MCF 10A (cell line): ENCODE measurements around the gene SCAMP5. TPM values are rescaled to one million over a fixed set of nuclear protein-coding genes. Genes with fewer than 3 reads are reported as not detected.

Experiments used
- BruUV-seq: library from RNA; stranded (reverse); fragments of 400-500 nt; replicated peaks from 2 replicates; lab custom pipeline; 2021; lab: Mats Ljungman, UMichigan
- CTCF ChIA-PET: fragments of 300-600 bp; sonication (Branson Sonifier 250); formaldehyde crosslinking; extraction: SDS; loops from one replicate; lab custom pipeline; 2021; ENCODE audit warnings: antibody characterized with exemption, inconsistent platforms; lab: Yijun Ruan, JAX
- POLR2A ChIA-PET: fragments of 300-600, 350-650 bp; sonication (Branson Sonifier 250); formaldehyde crosslinking; extraction: SDS; loops from one replicate; lab custom pipeline; 2020; ENCODE audit warnings: antibody characterized with exemption, inconsistent platforms; lab: Yijun Ruan, JAX
- DNase-seq: peaks from one replicate; pipeline ENCODE4 v3.0.0-alpha.2; 2018; ENCODE audit not compliant: unreplicated experiment
- H3K27ac Mint-ChIP-seq: one replicate; pipeline ENCODE4 v1.8.0; 2022; ENCODE audit warnings: mild to moderate bottlenecking, low read depth, mixed read lengths; ENCODE audit not compliant: unreplicated experiment
- H3K27me3 Mint-ChIP-seq: one replicate; pipeline ENCODE4 v1.8.0; 2022; ENCODE audit warnings: mixed read lengths; ENCODE audit not compliant: insufficient read depth, unreplicated experiment
- H3K36me3 Mint-ChIP-seq: one replicate; pipeline ENCODE4 v1.8.0; 2022; ENCODE audit warnings: mild to moderate bottlenecking, moderate library complexity, mixed read lengths; ENCODE audit not compliant: insufficient read depth, unreplicated experiment
- H3K4me1 Mint-ChIP-seq: one replicate; pipeline ENCODE4 v1.8.0; 2022; ENCODE audit warnings: mixed read lengths; ENCODE audit not compliant: insufficient read depth, unreplicated experiment
- H3K4me3 Mint-ChIP-seq: one replicate; pipeline ENCODE4 v1.8.0; 2022; ENCODE audit warnings: mild to moderate bottlenecking, moderate library complexity, mixed read lengths; ENCODE audit not compliant: unreplicated experiment
- H3K9me3 Mint-ChIP-seq: one replicate; pipeline ENCODE4 v1.8.0; 2022; ENCODE audit warnings: mixed read lengths; ENCODE audit not compliant: unreplicated experiment
- intact Hi-C: fragments of 100-400 bp; cut with micrococcal nuclease; formaldehyde crosslinking; loops from 2 replicates; pipeline ENCODE4 v1.14.1; 2022
- total RNA-seq: library from RNA; stranded (reverse); gene quantifications from 2 replicates; pipeline ENCODE4 v1.2.3, GENCODE V29; 2022
- TF ChIP-seq, protein P1 (sequence below): fragments of 200-600 bp; IDR thresholded peaks from one replicate; pipeline ENCODE4 v1.8.0; 2022; ENCODE audit warnings: antibody characterized with exemption, mild to moderate bottlenecking; ENCODE audit not compliant: unreplicated experiment

SCAMP5 gene
- total RNA-seq, 1 experiment from 2014 or later = 0.54 TPM

DNA sequence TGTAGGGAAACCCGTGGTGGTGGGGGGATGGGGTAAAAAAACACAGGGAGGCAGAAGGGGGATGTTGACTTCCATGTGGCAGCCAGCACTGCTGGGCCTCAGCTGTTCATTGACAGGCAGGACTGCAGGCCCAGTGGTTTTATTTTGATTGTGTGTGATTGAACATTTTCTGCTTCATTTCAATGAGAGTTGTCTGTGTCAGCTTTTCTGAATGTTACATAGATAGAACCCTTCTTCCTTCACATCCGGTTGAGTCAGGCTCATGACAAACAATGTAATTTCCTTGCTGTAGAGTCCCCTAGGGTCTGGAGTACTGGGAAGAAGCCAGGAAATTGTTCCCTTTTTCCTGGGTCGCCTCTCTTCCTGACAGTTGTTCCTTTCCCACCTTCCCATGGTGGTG is 30.6 kb upstream of the SCAMP5 start:
- no TSS peak for BruUV-seq
- H3K36me3 Mint-ChIP-seq = no peaks in the 10 kb centered on the region
- TF ChIP-seq, protein P1, sequence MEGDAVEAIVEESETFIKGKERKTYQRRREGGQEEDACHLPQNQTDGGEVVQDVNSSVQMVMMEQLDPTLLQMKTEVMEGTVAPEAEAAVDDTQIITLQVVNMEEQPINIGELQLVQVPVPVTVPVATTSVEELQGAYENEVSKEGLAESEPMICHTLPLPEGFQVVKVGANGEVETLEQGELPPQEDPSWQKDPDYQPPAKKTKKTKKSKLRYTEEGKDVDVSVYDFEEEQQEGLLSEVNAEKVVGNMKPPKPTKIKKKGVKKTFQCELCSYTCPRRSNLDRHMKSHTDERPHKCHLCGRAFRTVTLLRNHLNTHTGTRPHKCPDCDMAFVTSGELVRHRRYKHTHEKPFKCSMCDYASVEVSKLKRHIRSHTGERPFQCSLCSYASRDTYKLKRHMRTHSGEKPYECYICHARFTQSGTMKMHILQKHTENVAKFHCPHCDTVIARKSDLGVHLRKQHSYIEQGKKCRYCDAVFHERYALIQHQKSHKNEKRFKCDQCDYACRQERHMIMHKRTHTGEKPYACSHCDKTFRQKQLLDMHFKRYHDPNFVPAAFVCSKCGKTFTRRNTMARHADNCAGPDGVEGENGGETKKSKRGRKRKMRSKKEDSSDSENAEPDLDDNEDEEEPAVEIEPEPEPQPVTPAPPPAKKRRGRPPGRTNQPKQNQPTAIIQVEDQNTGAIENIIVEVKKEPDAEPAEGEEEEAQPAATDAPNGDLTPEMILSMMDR = no peak
- intact Hi-C loops = no loop called here
- CTCF ChIA-PET = no interaction called here
- peak; percentile 39 for DNase-seq
- POLR2A ChIA-PET = no interaction called here
- H3K4me1 Mint-ChIP-seq = peaks cover 8% of the 10 kb centered on the region
- no peaks in the 10 kb centered on the region for H3K27me3 Mint-ChIP-seq
- H3K9me3 Mint-ChIP-seq = no peaks in the 10 kb centered on the region
- no peak overlapping the region for H3K4me3 Mint-ChIP-seq
- no peak overlapping the region for H3K27ac Mint-ChIP-seq

DNA sequence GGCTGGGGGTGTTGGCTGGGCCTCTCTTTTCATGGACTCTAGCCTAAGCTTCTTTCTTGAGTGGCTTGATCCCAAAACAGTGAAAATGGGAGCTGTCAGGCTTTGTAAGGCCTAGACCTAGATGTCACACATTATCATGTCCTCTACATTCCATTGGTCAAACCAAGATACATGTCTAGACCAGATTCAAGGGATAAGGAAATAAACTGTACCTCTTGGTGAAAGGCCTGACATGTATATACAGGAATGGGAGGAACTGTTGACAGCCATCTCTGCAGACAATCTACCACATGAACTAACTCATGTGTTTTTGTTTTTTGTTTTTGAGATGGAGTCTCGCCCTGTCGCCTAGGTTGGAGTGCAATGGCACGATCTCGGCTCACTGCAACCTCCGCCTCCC is 27.7 kb upstream of the SCAMP5 start:
- H3K36me3 Mint-ChIP-seq = no peaks in the 10 kb centered on the region
- H3K4me1 Mint-ChIP-seq = peaks cover 8% of the 10 kb centered on the region
- intact Hi-C loops = no loop called here
- TF ChIP-seq, protein P1 = no peak
- no peaks in the 10 kb centered on the region for H3K9me3 Mint-ChIP-seq
- no peak overlapping the region for H3K4me3 Mint-ChIP-seq
- CTCF ChIA-PET = interaction anchor here (0.6 kb wide), 1 partner anchor 332 kb away, joined by 3 read pairs; no protein-coding TSS in a partner anchor
- no peak overlapping the region for H3K27ac Mint-ChIP-seq
- DNase-seq = no peak
- POLR2A ChIA-PET = interaction anchor here (0.9 kb wide), 1 partner anchor 11 kb away, joined by 5 read pairs; the partner anchor contains the start of gene RPP25
- H3K27me3 Mint-ChIP-seq = peaks cover 4% of the 10 kb centered on the region
- no TSS peak for BruUV-seq

DNA sequence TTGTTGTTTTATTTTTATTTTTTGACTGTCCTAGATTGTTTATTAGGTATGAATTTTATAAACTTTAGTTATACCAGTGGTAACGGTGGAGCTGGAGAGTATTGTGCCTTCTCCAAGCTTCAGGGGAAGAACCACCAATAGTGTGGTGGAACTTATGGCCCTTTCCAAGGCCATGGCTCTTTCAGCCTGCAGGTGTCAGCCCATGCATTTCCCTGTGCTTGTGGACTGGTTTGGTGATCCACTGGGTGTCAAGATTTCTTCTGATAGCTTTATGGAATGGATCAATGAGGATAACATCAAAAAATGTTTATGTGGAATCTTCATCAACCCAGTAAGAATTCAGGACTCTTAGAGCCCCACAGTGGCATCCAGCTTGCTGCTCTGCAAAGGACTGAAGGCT is 19.2 kb upstream of the SCAMP5 start:
- no peaks in the 10 kb centered on the region for H3K4me1 Mint-ChIP-seq
- H3K36me3 Mint-ChIP-seq = no peaks in the 10 kb centered on the region

DNA sequence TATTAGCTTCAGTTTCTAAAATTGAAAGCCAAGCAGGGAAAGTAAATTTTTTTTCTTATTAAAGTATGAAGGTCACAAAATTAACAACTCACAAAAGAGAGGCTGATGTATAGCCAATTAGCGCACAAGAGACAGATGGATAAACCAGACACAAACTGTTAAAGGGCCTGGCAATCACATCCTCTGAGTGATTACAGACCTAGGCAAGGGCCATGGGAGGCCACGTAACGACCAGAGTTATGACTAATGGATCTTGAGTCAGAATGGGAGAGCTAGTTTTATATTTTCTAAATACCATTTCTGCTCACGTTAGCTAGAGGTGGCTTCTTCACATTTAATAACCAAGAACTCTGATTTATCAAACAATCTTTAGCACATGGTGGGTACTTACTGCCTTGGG is 17.8 kb upstream of the SCAMP5 start:
- H3K4me1 Mint-ChIP-seq = no peaks in the 10 kb centered on the region
- ChIA-PET POLR2A (interaction anchor here (2.2 kb wide), 1 partner anchor 17 kb away, joined by 10 read pairs; the partner anchor contains the start of gene SCAMP5), CTCF (interaction anchor here (0.6 kb wide), 2 partner anchors 82 to 177 kb away, joined by 3 to 5 read pairs; no protein-coding TSS in a partner anchor)
- TF ChIP-seq, protein P1 = no peak
- no peaks in the 10 kb centered on the region for H3K9me3 Mint-ChIP-seq
- DNase-seq = no peak
- no peak overlapping the region for H3K27ac Mint-ChIP-seq
- intact Hi-C loops = no loop called here
- H3K36me3 Mint-ChIP-seq = no peaks in the 10 kb centered on the region
- peaks cover 19% of the 10 kb centered on the region for H3K27me3 Mint-ChIP-seq
- no peak overlapping the region for H3K4me3 Mint-ChIP-seq
- no TSS peak for BruUV-seq

More for the DNA sequence above, 19.2 kb upstream of the SCAMP5 start:
- POLR2A ChIA-PET = no interaction called here
- CTCF ChIA-PET = interaction anchor here (1.4 kb wide), 1 partner anchor 13 kb away, joined by 3 read pairs; no protein-coding TSS in a partner anchor
- intact Hi-C loops = no loop called here
- Mint-ChIP-seq H3K27me3 (peaks cover 22% of the 10 kb centered on the region), H3K9me3 (no peaks in the 10 kb centered on the region), H3K4me3 (no peak overlapping the region), H3K27ac (no peak overlapping the region)
- no TSS peak for BruUV-seq
- TF ChIP-seq, protein P1 = no peak
- DNase-seq = no peak
